Stimulated activated CD4-positive, alpha-beta T cell treated with anti-CD3 and anti-CD28 coated beads, Interleukin-1b, Interleukin-23, amount 100 ng/mL, for 24 hours (primary cell): ENCODE results near the gene JDP2.

Source experiments
- DNase-seq, 4 experiments: peaks; one replicate each; pipeline ENCODE4 v3.0.0-alpha.2; 2020; ENCODE audit warnings: low read depth in 4 of 4, low spot score in 1 of 4

The JDP2 gene

GRCh38 chr14:75435473-75435872, 7.7 kb downstream of the JDP2 start:
- no peak for DNase-seq

GRCh38 chr14:75437201-75438143, 9.7 kb downstream of the JDP2 start:
- no peak for DNase-seq

GRCh38 chr14:75438486-75439080, 10.8 kb downstream of the JDP2 start:
- no peak for DNase-seq

DNA sequence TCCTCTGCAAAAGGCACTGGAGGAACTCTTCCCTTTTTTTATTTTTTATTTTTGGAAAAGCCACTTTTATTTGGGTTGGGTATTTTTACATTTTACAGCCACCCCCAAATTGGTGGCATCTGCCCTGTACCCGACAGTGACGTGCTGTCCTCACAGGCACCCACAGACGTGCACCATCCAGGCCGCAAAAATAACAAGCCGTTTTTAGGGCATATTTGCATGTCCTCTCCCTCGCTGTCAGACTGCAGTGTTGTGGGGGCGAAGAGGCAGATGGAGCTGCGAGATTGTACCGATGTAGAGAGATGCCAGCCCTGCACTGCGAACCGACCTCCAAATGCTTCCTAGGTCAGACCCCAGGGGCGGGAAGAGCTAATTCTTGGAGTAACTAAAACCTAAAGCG, 12.2 kb downstream of the JDP2 start:
- DNase-seq, result no peak

GRCh38 chr14:75440733-75441477, 13.1 kb downstream of the JDP2 start:
- no peak for DNase-seq

DNA sequence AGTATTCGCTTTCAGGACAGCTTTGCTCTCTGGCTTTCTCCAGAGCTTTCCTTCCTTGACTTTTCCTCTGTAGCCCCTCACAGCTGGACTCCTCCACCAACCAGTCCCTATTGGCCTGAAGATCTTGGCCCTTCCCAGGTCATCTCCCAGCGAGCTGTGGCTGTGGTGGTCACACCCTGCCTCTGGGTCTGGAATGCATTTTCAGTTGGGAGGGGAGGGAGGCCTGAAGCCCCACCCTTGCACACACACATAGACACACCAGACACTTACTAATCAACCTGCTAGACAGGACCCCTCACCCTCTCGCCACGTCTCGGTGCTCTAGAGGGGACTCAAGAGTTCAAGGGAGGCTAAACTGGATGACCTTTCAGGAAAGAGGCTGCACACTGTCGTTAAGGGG, 13.9 kb downstream of the JDP2 start:
- DNase-seq, result no peak

GRCh38 chr14:75442166-75442565, 14.3 kb downstream of the JDP2 start:
- DNase-seq, result no peak

GRCh38 chr14:75442642-75443041, 14.8 kb downstream of the JDP2 start:
- no peak for DNase-seq

- no peak for DNase-seq
Observed at GRCh38 chr14:75443203-75443969, 15.6 kb downstream of the JDP2 start.

DNA sequence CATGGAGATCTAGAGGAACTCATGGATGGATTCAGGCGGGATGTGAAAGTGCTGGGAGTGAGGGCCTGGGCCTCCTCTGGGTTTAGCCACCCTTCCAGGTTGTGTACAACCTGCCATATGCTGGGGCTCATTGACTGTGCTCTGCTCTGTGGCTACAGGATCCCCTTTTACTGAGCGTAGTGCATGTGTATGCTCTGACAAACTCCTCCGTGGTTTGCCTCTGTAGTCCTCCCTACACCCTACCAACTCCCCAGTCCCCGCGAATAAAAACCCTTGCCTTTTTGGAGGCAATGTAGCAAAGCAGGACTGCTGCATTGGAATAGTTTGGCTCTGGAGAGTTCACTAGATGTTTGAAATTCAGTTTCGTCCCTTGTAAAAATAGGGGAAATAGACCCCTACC, 17.4 kb downstream of the JDP2 start:
- DNase-seq, result no peak

DNA sequence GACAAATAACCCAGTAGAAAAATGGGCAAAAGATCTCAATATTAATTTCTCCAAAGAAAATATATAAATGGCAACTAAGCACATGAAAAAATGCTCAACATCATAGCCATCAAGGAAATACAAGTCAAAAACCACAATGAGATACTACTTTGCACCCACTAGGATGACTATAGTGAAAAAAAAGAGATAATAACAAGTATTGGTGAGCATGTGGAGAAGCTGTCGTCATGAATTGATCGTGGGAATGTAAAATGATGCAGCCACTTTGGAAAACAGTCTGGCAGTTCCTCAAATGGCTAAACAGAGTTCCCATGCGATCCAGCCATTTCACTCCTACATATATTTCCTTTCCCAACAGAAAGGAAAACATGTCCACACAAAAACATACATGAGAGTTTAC, 18.1 kb downstream of the JDP2 start:
- DNase-seq, result no peak

GRCh38 chr14:75446447-75446846, 18.6 kb downstream of the JDP2 start:
- DNase-seq, result no peak

DNA sequence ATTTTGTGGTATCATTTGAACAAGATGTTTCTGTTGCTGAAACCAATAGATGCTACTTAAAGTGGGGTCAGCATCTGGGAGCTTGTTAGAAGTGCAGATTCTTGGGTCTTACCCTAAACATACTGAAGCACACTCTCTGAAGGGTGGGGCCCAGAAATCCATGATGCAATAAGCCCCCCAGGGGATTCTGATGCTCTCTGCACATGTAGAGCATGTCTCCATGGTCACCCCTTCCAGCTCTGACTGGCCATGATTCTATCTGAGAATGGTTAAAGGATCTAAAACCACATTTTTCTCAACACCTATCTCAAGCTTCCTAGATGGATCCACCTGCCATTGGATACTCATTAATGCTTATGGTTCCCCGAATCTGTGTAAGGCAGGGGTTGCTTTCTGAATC, 20.4 kb downstream of the JDP2 start:
- no peak for DNase-seq

GRCh38 chr14:75449036-75449435, 21.2 kb downstream of the JDP2 start:
- DNase-seq, result no peak

DNA sequence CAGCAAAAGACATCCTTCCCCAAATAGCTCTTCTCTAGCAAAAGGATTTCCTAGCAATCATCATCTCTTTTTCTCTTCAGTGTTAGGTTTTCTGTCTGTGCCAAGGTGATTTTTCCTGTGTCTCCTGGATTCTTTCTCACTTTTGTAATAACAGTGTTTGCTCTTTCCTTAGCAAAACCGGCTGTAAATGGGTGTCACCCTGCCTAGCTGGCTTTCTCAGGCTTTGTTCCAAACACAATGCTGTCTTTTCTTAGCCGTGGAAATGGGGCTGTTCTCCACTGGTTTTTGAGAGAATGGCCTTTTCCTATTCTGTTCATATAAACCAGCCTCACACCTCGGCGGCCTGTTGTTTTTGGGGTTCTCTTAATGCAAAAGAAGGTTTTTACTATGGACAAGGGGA, 21.9 kb downstream of the JDP2 start:
- DNase-seq, result no peak

DNA sequence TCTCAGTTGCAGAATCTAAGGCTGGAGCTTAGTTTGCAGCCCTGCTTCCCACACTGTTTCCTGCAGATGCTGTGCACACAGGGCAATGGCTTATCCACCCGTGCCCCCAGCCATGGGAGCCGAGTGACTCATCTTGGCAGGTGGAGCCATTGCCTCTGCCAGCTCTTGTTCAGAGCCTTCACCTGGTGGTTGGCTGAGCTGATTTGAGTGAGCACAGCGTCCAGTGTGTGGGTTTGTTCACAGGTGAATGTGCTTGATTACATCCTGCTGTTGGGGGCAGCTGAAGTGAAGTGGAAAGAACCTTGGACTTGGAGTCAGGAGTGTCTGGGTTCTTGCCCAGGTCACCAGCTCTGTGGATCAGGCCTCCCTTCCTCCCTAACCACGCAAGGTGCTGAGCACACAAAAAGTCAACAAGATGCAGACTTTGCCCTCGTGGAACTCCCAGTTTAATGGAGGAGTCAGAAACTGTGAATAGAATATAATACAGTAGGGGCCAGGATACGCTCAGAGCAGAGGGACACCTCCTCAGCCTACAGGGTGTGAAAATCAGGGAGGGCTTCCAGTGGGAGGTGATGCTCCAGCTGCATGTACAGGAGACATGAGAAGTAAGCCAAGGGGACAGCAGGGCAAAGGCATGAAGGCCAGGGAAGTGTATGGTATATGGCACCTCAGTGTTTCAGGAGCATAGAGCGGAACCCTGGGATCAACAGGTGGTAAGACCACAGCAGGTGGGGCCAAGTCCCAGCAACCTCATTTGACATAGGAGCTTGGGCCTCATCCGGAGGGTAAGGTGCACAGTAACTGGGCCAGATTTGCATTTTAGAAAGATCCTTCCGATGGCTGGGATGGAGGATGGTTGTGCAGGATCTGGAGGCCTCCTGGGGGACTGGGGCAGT, 22.8 kb downstream of the JDP2 start:
- DNase-seq, result no peak

DNA sequence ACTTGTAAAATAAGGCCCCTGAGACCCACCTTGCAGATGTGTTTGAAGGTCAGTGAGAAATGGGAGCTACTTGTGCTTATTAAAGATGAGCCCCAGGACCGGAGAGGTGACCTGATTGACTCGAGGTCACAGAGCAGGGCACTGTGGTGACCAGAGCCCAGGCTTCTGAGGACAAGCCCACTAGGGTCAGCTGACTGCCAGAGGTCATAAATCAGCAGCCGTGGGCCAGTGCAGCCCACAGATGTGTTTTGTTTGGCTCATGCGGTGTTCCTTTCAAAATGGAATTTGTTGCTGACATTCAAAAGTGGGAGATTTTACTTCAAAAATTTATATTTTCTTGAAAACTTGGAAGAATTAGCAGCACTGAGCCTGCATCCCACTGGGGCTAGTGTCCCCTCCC, 24.5 kb downstream of the JDP2 start:
- no peak for DNase-seq

DNA sequence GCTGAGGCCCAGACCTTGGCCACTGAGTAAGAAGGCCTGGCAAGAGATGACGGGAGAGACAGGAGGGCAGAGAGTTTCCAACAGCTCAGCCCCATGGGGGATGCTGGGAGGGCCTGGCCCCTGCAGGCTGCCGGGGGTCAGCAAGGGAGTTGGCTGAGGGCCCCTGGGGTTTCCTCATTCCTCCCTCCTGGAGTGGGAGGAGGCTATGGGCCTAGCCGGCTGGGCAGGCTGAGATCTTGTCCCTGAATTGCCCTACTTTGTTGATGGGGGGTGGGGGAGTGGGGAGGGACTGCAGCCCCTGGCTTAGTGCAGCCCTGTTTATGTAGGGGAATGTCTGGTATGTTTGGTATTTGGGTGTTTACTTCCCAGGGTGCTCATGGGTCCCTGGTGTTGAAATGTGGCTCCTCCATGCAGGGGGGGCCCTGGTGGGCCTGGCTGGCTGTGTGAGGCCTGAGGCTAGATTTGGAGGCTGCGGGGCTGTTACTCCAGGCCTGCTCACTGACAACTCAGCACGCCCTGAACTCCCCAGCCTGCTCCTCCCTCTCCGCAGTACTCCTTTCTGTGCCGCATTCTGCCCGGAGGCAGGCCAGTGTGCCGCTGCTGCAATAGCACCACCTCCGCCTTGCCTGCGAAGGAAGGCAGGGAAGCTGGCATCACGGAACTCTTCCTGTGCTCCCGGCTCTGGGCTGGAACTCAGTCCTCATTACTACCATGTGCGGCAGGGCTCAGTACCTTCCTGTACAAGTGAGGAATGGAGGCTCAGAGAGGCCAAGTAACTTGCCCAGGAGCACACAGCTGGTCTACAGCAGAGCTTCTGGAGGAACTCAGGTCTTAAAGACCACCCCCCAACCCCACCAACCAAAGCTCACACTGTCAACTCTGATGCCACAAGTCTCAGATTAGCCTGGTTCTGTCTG, 25.3 kb downstream of the JDP2 start:
- no peak for DNase-seq

DNA sequence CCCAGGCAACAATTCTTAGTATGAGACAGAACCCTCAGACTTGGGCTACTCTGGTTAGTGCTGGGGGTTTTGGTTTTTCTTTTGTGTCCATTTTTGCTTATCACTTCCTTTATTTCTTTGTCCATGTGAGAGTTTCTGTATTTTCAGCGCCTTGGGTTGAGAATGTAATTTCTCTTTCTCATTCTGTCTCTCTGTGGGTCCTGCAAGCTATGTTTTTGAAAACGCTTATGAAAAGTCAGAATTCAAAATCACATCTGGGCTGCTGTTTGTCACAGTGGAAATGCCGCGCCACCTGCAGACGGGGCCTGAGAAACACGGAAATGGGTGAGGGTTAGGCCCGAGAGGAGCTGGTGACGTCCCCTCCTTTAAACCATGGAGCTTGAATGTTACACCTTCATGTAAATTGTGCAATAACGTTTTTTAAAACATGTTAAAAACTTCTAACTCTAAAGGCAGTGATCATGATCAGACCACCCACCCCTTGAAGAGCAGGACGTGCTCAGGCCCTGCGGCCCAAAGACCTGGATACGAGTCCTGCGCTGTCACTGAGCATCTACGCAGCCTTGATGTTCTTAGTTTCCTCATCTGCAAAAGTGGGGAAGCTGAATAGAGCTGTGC, 26.1 kb downstream of the JDP2 start:
- peak in 1 of 4 experiments; percentile 5 for DNase-seq
